HepG2 (cell line): ENCODE results near the gene DDC. TPM values are rescaled to one million over a fixed set of nuclear protein-coding genes. Genes with fewer than 3 reads are reported as not detected.

Experiments
- ATAC-seq: fragments of 200-7000 bp; cut with Tn5 transposase; 3 replicates; pipeline ENCODE4 v1.9.1; 2020; ENCODE audit warnings: mild to moderate bottlenecking, moderate library complexity
- BruUV-seq: library from RNA; stranded (reverse); fragments of 400-500 nt; replicated peaks from 2 replicates; lab custom pipeline; 2021; lab: Mats Ljungman, UMichigan
- CTCF ChIA-PET: fragments of 300-600 bp; formaldehyde crosslinking; extraction: SDS; loops from one replicate; lab custom pipeline; 2021; ENCODE audit warnings: low total read pairs, inconsistent platforms, low intra/inter-chr PET ratio; lab: Yijun Ruan, JAX
- POLR2A ChIA-PET: fragments of 350-600 bp; sonication (Branson Sonifier 250); formaldehyde crosslinking; loops from one replicate; lab custom pipeline; 2020; ENCODE audit warnings: antibody characterized with exemption, inconsistent platforms; lab: Yijun Ruan, JAX
- DNase-seq: peaks from one replicate; pipeline ENCODE4 v3.0.0-alpha.2; 2015; ENCODE audit warnings: low spot score
- FAIRE-seq: peaks from 3 replicates; lab custom pipeline; 2011; peaks lifted over from hg19 to GRCh38; lab: Jason Lieb, UNC
- H2AFZ ChIP-seq: one replicate; pipeline ENCODE4 v1.6.1; 2011; ENCODE audit warnings: low read length, inconsistent platforms
- H3K27ac ChIP-seq: fragments of 300-600 bp; 3 replicates; pipeline ENCODE4 v1.8.0; 2011; ENCODE audit warnings: mixed run types, mild to moderate bottlenecking, mixed read lengths, low read length, inconsistent platforms; ENCODE audit not compliant: insufficient read depth; ENCODE audit errors: extremely low read length
- H3K27me3 ChIP-seq, 2 experiments: fragments of 200-600 bp in 1 of 2; 2 replicates in 1 of 2; 3 replicates in 1 of 2; pipeline versions ENCODE4 v1.6.0 to v1.8.0; 2011; ENCODE audit warnings: low read length in 2 of 2, mild to moderate bottlenecking in 2 of 2, moderate library complexity in 2 of 2, inconsistent platforms in 1 of 2; ENCODE audit not compliant: insufficient read depth in 2 of 2, control insufficient read depth in 1 of 2
- H3K36me3 ChIP-seq, 2 experiments: fragments of 200-600 bp in 1 of 2; replicated peaks in 1 of 2; 2 replicates in 1 of 2; 3 replicates in 1 of 2; pipeline versions ENCODE4 v1.5.1 to v1.8.0; 2011; ENCODE audit warnings: low read length in 2 of 2, inconsistent platforms in 1 of 2; ENCODE audit not compliant: insufficient read depth in 2 of 2, control insufficient read depth in 1 of 2
- H3K4me1 ChIP-seq: 2 replicates; pipeline ENCODE4 v1.5.1; 2012; ENCODE audit warnings: low read length, inconsistent platforms; ENCODE audit not compliant: insufficient read depth
- H3K4me2 ChIP-seq: 2 replicates; pipeline ENCODE4 v1.6.0; 2011; ENCODE audit warnings: low read depth, low read length, inconsistent platforms
- H3K4me3 ChIP-seq, 3 experiments: fragments of 200-600 bp in 1 of 3; sonication (generic), shearing (Covaris generic) in 1 of 3; replicated peaks in 1 of 3; 2 replicates each; pipeline ENCODE4 v1.5.1; 2011 to 2016; ENCODE audit warnings: low read length in 3 of 3, inconsistent platforms in 2 of 3, low read depth in 2 of 3, mild to moderate bottlenecking in 2 of 3, control low read depth in 1 of 3, mixed read lengths in 1 of 3; ENCODE audit not compliant: insufficient read depth in 1 of 3
- H3K79me2 ChIP-seq: one replicate; pipeline ENCODE4 v1.6.1; 2011; ENCODE audit warnings: low read length, inconsistent platforms; ENCODE audit not compliant: insufficient read depth
- H3K9ac ChIP-seq: 2 replicates; pipeline ENCODE4 v1.6.0; 2011; ENCODE audit warnings: mild to moderate bottlenecking, low read depth, low read length, inconsistent platforms; ENCODE audit not compliant: insufficient read depth
- H3K9me3 ChIP-seq: 2 replicates; pipeline ENCODE4 v1.5.1; 2012; ENCODE audit warnings: mild to moderate bottlenecking, low read length
- H4K20me1 ChIP-seq: 2 replicates; pipeline ENCODE4 v1.6.0; 2011; ENCODE audit warnings: inconsistent platforms, mild to moderate bottlenecking, low read length, moderate library complexity; ENCODE audit not compliant: insufficient read depth
- ATF6 ChIP-seq: sonication (generic); formaldehyde crosslinking; conservative IDR thresholded peaks from 2 replicates; pipeline ENCODE4 v1.4.0; 2020; ENCODE audit warnings: missing genetic modification reagents
- GTF3A ChIP-seq: sonication (generic); formaldehyde crosslinking; conservative IDR thresholded peaks from 2 replicates; pipeline ENCODE4 v1.4.0; 2020; ENCODE audit warnings: mild to moderate bottlenecking, missing genetic modification reagents
- HCFC1 ChIP-seq: fragments of 150-350 bp; IDR thresholded peaks from 2 replicates; pipeline ENCODE4 v1.6.1; 2014; ENCODE audit warnings: low read depth, low read length
- HDAC2 ChIP-seq: sonication (generic); formaldehyde crosslinking; IDR thresholded peaks from 2 replicates; pipeline ENCODE4 v1.4.0; 2020; ENCODE audit warnings: missing genetic modification reagents
- HHEX ChIP-seq: IDR thresholded peaks from 2 replicates; pipeline ENCODE4 v1.6.1; 2016; ENCODE audit warnings: control low read depth
- HOXA7 ChIP-seq: sonication (generic); formaldehyde crosslinking; IDR thresholded peaks from 2 replicates; pipeline ENCODE4 v1.8.1; 2022; ENCODE audit warnings: mild to moderate bottlenecking, missing genetic modification reagents, moderate library complexity
- MAFG ChIP-seq: sonication (generic); formaldehyde crosslinking; IDR thresholded peaks from 2 replicates; pipeline ENCODE4 v1.5.1; 2020; ENCODE audit warnings: mild to moderate bottlenecking, missing genetic modification reagents
- MTA1 ChIP-seq: sonication (generic); formaldehyde crosslinking; IDR thresholded peaks from 2 replicates; pipeline ENCODE4 v1.4.0; 2020; ENCODE audit warnings: missing genetic modification reagents, mild to moderate bottlenecking, borderline replicate concordance
- ZNF670 ChIP-seq: sonication (generic); formaldehyde crosslinking; IDR thresholded peaks from 2 replicates; pipeline ENCODE4 v1.8.0; 2022; ENCODE audit warnings: mild to moderate bottlenecking, missing genetic modification reagents, borderline replicate concordance
- WGBS: methylation state at CpG from one replicate; pipeline ENCODE4 v1.1.6; 2017; ENCODE audit warnings: low lambda C conversion rate; 5-methylcytosine and 5-hydroxymethylcytosine counted together
- in situ Hi-C: cut with HindIII; loops from 2 replicates; pipeline ENCODE4 v1.10.0; 2017; ENCODE audit warnings: low pct_unique_long_range_greater_than_20kb; ENCODE audit not compliant: extremely low pct_ligation_motif_present
- intact Hi-C: fragments of 100-400 bp; cut with micrococcal nuclease; formaldehyde crosslinking; loops from one replicate; pipeline ENCODE4 v1.10.0; 2022; ENCODE audit not compliant: unreplicated experiment
- polyA plus RNA-seq, 8 experiments: library from polyadenylated mRNA; depleted of rRNA in 3 of 8; stranded (reverse) in 7 of 8; unstranded in 1 of 8; fragments of >200 nt; fragmentation: Illumina TruSeq in 4 of 8; extraction: Trizol in 4 of 8; gene quantifications; 2 replicates each; pipeline versions ENCODE4 v1.2.1 to v1.2.3, GENCODE V29; 2011 to 2016; ENCODE audit warnings: low read depth in 4 of 8, missing spikeins in 1 of 8, mixed read lengths in 1 of 8; ENCODE audit not compliant: insufficient read depth in 1 of 8
- total RNA-seq, 5 experiments: library from RNA; depleted of rRNA; stranded (reverse); fragments of >200 nt; fragmentation: Illumina TruSeq; extraction: Trizol; gene quantifications; 2 replicates each; pipeline ENCODE4 v1.2.3, GENCODE V29; 2016; ENCODE audit warnings: low read depth in 1 of 5
- TF ChIP-seq, protein P1 (sequence below): sonication (generic); formaldehyde crosslinking; IDR thresholded peaks from 2 replicates; pipeline ENCODE4 v1.9.0; 2021; ENCODE audit warnings: missing genetic modification reagents, borderline replicate concordance
- TF ChIP-seq, protein P2 (sequence below), 2 experiments: sonication (generic) in 1 of 2; formaldehyde crosslinking in 1 of 2; IDR thresholded peaks; 2 replicates each; pipeline versions ENCODE4 v1.6.1 to v1.9.0; 2014 to 2022; ENCODE audit warnings: antibody characterized with exemption in 1 of 2, borderline replicate concordance in 1 of 2, inconsistent platforms in 1 of 2, low read depth in 1 of 2, missing genetic modification reagents in 1 of 2

DDC gene
- total and polyA plus RNA-seq, 2 of the 13 experiments (the other 11 are each of a cell fraction or from before 2014, with no cell fraction given) = 11.7 to 93.3 TPM

DNA sequence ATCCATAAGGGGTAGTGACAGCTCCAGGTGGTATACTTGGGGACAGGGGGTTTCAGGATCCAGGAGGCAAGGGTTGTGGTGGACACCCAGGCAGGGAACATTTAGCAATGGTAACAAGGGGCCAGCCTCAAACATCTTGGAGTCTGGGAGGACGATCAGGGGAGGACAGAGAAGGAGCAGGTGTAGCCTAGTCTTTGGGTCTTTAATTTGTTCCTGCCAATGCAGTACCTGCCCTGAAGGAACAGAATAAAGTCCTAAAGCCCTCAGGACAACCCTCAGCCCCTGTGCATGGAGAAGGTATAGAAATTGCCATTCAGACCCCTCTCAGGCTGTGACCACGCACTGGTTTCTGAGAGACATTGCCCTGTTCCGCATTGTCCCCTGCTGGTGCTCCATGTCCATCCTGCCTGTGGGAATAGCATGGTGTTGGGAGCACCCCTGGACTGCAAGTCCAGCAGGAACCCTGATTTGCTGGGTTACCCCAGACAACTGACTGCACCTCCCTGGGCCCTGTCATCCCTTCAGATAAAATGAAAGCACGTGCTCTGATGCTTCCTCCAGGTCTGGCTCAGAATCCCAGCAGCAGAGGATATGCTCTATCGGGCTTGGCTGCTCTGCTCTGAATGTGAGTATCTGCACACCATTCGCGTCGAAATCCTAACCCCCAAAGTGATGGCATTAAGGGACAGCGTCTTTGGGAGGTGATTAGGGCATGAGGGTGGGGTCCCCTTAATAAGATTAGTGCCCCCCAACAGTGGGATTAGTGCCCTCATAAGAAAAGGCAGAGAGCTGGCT is 24.2 kb downstream of the DDC start (continued):
- TF ChIP-seq ZNF670 (CRISPR knock-in tag) = no peak

GRCh38 chr7:50539725-50540124 is 25.5 kb downstream of the DDC start:
- H3K79me2 ChIP-seq = no peaks in the 10 kb centered on the region
- H3K36me3 ChIP-seq = peaks cover 30 to 75% of the 10 kb centered on the region in 2 experiments; a peak in 4 of 5 replicates
- peaks cover 7% of the 10 kb centered on the region for H3K4me1 ChIP-seq
- FAIRE-seq (no peak), ATAC-seq (no peak), DNase-seq (no peak)
- 96% methylated on average over 15 of the region's 15 CpGs for WGBS
- ChIA-PET POLR2A (no interaction called here), CTCF (no interaction called here)
- intact Hi-C loops = no loop called here
- no peak overlapping the region for H3K4me3 ChIP-seq
- H4K20me1 ChIP-seq = no peaks in the 10 kb centered on the region
- H3K27ac ChIP-seq = no peak overlapping the region
- H3K9ac ChIP-seq = no peak overlapping the region
- no peak overlapping the region for H3K4me2 ChIP-seq
- no peak overlapping the region for H2AFZ ChIP-seq
- in situ Hi-C loops = no loop called here
- BruUV-seq = no TSS peak
- H3K9me3 ChIP-seq = no peaks in the 10 kb centered on the region
- no peaks in the 10 kb centered on the region for H3K27me3 ChIP-seq
- no peak for TF ChIP-seq HDAC2 (CRISPR knock-in tag)
- TF ChIP-seq, protein P1, sequence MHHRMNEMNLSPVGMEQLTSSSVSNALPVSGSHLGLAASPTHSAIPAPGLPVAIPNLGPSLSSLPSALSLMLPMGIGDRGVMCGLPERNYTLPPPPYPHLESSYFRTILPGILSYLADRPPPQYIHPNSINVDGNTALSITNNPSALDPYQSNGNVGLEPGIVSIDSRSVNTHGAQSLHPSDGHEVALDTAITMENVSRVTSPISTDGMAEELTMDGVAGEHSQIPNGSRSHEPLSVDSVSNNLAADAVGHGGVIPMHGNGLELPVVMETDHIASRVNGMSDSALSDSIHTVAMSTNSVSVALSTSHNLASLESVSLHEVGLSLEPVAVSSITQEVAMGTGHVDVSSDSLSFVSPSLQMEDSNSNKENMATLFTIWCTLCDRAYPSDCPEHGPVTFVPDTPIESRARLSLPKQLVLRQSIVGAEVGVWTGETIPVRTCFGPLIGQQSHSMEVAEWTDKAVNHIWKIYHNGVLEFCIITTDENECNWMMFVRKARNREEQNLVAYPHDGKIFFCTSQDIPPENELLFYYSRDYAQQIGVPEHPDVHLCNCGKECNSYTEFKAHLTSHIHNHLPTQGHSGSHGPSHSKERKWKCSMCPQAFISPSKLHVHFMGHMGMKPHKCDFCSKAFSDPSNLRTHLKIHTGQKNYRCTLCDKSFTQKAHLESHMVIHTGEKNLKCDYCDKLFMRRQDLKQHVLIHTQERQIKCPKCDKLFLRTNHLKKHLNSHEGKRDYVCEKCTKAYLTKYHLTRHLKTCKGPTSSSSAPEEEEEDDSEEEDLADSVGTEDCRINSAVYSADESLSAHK (CRISPR knock-in tag) = no peak
- TF ChIP-seq HCFC1 = no peak
- no peak for TF ChIP-seq ATF6 (CRISPR knock-in tag)
- TF ChIP-seq GTF3A (CRISPR knock-in tag) = no peak
- TF ChIP-seq, protein P2, sequence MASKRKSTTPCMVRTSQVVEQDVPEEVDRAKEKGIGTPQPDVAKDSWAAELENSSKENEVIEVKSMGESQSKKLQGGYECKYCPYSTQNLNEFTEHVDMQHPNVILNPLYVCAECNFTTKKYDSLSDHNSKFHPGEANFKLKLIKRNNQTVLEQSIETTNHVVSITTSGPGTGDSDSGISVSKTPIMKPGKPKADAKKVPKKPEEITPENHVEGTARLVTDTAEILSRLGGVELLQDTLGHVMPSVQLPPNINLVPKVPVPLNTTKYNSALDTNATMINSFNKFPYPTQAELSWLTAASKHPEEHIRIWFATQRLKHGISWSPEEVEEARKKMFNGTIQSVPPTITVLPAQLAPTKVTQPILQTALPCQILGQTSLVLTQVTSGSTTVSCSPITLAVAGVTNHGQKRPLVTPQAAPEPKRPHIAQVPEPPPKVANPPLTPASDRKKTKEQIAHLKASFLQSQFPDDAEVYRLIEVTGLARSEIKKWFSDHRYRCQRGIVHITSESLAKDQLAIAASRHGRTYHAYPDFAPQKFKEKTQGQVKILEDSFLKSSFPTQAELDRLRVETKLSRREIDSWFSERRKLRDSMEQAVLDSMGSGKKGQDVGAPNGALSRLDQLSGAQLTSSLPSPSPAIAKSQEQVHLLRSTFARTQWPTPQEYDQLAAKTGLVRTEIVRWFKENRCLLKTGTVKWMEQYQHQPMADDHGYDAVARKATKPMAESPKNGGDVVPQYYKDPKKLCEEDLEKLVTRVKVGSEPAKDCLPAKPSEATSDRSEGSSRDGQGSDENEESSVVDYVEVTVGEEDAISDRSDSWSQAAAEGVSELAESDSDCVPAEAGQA (IDR thresholded peaks at IDR 0.05; ENCODE audit: low read depth) = no peak
- TF ChIP-seq, protein P2 (CRISPR knock-in tag; IDR thresholded peaks at IDR 0.05; ENCODE audit: borderline replicate concordance) = no peak
- TF ChIP-seq MTA1 (CRISPR knock-in tag) = no peak
- TF ChIP-seq MAFG (CRISPR knock-in tag) = no peak
- TF ChIP-seq HHEX (CRISPR knock-in tag) = no peak
- no peak for TF ChIP-seq HOXA7 (CRISPR knock-in tag)
